ELR (cell line): ENCODE data around the gene LYST.
A peak's percentile ranks its signal among the peaks of the same experiment; 100 is the strongest.
"Not testable (repeated sequence)": the region's sequence is repeated elsewhere in the genome, so short reads cannot be mapped to it uniquely, and the experiment has no call there.

Experiments
- DNase-seq: peaks from one replicate; pipeline ENCODE4 v3.0.0-alpha.2; 2015; ENCODE audit warnings: low read depth

Gene LYST

DNA sequence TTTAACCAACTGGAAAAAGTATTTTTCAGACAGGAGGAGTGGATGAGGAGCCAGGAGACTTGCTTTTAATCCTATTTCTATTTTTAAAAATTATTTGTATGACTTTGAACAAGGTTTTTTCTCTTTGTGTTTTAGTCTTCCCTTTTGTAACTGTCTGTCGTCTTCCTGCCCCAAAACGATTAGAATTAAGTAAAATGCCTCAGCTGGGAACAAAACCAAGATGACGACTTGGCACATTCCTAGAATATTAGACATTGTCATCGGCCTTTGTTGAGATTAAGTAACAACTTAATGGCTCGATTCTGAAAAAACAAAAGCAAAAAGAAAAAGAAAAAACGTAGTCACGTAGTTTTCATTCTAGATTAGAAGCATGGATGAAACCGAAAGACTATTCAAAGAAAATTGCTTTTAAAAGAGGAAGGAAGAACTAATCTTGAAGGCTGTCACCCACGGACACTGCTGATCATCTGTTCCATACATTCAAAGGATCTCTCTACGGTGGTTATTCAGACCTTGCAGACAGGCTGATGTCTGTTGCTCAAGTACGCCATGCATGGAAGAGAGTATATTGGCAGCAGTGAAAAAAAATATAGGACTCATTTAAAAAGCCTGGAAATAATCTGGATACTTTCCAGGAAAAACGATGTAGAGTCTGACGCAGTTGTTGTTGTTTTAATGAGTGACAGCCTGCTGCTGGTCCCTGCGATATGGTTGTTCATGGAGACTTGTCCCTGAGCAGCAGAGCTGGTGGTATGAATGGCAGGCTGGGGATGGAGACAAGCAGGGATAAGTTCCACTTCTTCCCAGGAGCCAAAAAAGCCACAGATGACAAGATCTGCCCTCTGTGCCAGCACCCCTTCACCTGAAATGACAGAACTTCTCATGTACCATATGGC is 234.0 kb downstream of the LYST start:
- peak; percentile 69 for DNase-seq

DNA sequence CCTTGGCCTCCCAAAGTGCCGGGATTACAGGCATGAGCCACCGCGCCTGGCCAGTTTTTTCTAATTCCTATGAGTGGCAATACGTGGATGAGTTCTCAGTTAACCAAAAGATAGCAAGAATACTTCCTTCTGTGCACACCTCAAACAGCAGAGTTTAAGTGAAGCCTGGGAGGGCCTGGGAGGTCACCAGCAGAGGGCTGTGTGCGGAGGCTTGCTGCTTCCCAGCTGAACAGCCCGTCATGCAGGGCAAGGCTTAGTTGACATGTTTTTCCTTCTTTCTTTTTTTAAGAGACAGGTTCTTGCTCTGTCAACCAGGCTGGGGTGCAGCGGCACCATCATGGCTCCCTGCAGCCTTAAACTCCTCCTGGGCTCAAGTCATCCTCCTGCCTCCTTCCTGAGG is 234.9 kb downstream of the LYST start:
- no peak for DNase-seq

- DNase-seq = no peak
These were observed 238.2 kb downstream of the LYST start for GRCh38 chr1:235628316-235629005.

GRCh38 chr1:235625831-235626230 is 240.9 kb downstream of the LYST start:
- no peak for DNase-seq

DNA sequence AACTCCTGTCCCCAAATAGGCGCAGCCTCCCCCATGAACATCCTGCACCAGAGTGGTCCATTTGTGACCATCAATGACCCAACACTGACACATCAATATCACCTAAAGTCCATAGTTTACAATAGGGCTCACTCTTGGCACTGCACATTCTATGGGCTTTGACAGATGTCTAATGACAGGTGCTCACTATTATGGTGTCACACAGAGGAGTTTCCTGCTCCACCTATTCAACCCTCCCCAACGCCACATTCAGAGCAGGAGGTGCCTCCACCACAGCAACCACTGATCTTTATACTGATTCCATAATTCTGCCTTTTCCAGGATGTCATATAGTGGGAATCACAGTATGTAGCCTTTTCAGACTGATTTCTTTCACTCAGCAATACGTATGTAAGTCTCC is 241.4 kb downstream of the LYST start:
- no peak for DNase-seq

- DNase-seq = no peak
These were observed 241.9 kb downstream of the LYST start for GRCh38 chr1:235624721-235625333.

- no peak for DNase-seq
These were observed 243.5 kb downstream of the LYST start for GRCh38 chr1:235622936-235623779.

GRCh38 chr1:235619149-235619548 is 247.6 kb downstream of the LYST start:
- not testable (repeated sequence) for DNase-seq

- peak; percentile 59 for DNase-seq
These were observed 248.9 kb downstream of the LYST start for GRCh38 chr1:235617808-235618207.

- no peak for DNase-seq
These were observed 249.6 kb downstream of the LYST start for GRCh38 chr1:235617140-235617539.

GRCh38 chr1:235614442-235614954 is 252.2 kb downstream of the LYST start:
- no peak for DNase-seq

- peak; percentile 13 for DNase-seq
These were observed 253.1 kb downstream of the LYST start for GRCh38 chr1:235613602-235614001.

GRCh38 chr1:235612761-235613160 is 253.9 kb downstream of the LYST start:
- no peak for DNase-seq
